Right atrium auricular region (tissue), 2 donors: ENCODE results near the gene MAGI2. TPM values are rescaled to one million over a fixed set of nuclear protein-coding genes. Genes with fewer than 3 reads are reported as not detected.

ENCODE experiments used
- DNase-seq: peaks from one replicate; pipeline ENCODE4 v3.0.0-alpha.2; 2019; ENCODE audit warnings: low spot score
- H3K27ac ChIP-seq, 2 donors: fragments of 200-600 bp; sonication (generic); 1 replicate in 1 of 2; 2 replicates in 1 of 2; pipeline ENCODE4 v1.5.1; 2016 to 2019
- H3K27me3 ChIP-seq, 2 donors: fragments of 200-600 bp; sonication (generic); one replicate each; pipeline versions ENCODE4 v1.5.1 to v1.6.0; 2017 to 2019
- H3K36me3 ChIP-seq: fragments of 200-600 bp; sonication (generic); one replicate; pipeline ENCODE4 v1.5.1; 2016
- H3K4me1 ChIP-seq, 2 donors: fragments of 200-600 bp; sonication (generic); one replicate each; pipeline versions ENCODE4 v1.5.1 to v1.6.0; 2017 to 2019
- H3K4me3 ChIP-seq, 2 donors: fragments of 200-600 bp; sonication (generic); 1 replicate in 1 of 2; 2 replicates in 1 of 2; pipeline ENCODE4 v1.5.1; 2017 to 2019; ENCODE audit warnings: mild to moderate bottlenecking in 1 of 2, moderate library complexity in 1 of 2
- H3K9me3 ChIP-seq, 2 donors: fragments of 200-600 bp; sonication (generic); one replicate each; pipeline ENCODE4 v1.5.1; 2019
- CTCF ChIP-seq, 2 donors: fragments of 200-600 bp; sonication (generic); IDR thresholded peaks; one replicate each; pipeline ENCODE4 v1.5.1; 2019; ENCODE audit warnings: antibody characterized with exemption in 2 of 2
- total RNA-seq, 2 donors: library from RNA; depleted of rRNA; stranded (reverse); fragments of >200 nt; gene quantifications; one replicate each; pipeline ENCODE4 v1.1.0, GENCODE V29; 2016

The MAGI2 gene
- total RNA-seq, 2 donors from 2014 or later: 5.9 to 6.0 TPM

- Histone ChIP-seq H3K36me3 (no peaks in the 10 kb centered on the region), H3K27me3 (no peaks in the 10 kb centered on the region), H3K4me3 (no peak overlapping the region), H3K27ac (no peak overlapping the region), H3K4me1 (no peaks in the 10 kb centered on the region), H3K9me3 (no peaks in the 10 kb centered on the region)
- no peak for TF ChIP-seq CTCF (IDR thresholded peaks at IDR 0.05)
- DNase-seq: no peak
Measured at GRCh38 chr7:78787854-78788253, 665.6 kb downstream of the MAGI2 start.

- Histone ChIP-seq H3K27me3 (no peaks in the 10 kb centered on the region), H3K4me1 (no peaks in the 10 kb centered on the region), H3K27ac (no peak overlapping the region), H3K36me3 (no peaks in the 10 kb centered on the region), H3K9me3 (no peaks in the 10 kb centered on the region), H3K4me3 (no peak overlapping the region)
- no peak for TF ChIP-seq CTCF (IDR thresholded peaks at IDR 0.05)
- DNase-seq: no peak
Measured at GRCh38 chr7:78786055-78786454, 667.4 kb downstream of the MAGI2 start.

- DNase-seq: no peak
- Histone ChIP-seq H3K27me3 (no peaks in the 10 kb centered on the region), H3K4me3 (no peak overlapping the region), H3K9me3 (no peaks in the 10 kb centered on the region), H3K4me1 (no peaks in the 10 kb centered on the region), H3K27ac (no peak overlapping the region), H3K36me3 (no peaks in the 10 kb centered on the region)
- TF ChIP-seq CTCF (IDR thresholded peaks at IDR 0.05): no peak
Measured at GRCh38 chr7:78783179-78783962, 670.1 kb downstream of the MAGI2 start.

GRCh38 chr7:78780560-78780959, 672.9 kb downstream of the MAGI2 start:
- no peaks in the 10 kb centered on the region for H3K4me1 ChIP-seq
- no peaks in the 10 kb centered on the region for H3K27me3 ChIP-seq
- no peaks in the 10 kb centered on the region for H3K36me3 ChIP-seq
- no peaks in the 10 kb centered on the region for H3K9me3 ChIP-seq
- H3K4me3 ChIP-seq: no peak overlapping the region
- no peak for DNase-seq
- TF ChIP-seq CTCF (IDR thresholded peaks at IDR 0.05): no peak
- no peak overlapping the region for H3K27ac ChIP-seq

GRCh38 chr7:78779788-78780187, 673.7 kb downstream of the MAGI2 start:
- Histone ChIP-seq H3K27me3 (no peaks in the 10 kb centered on the region), H3K4me1 (no peaks in the 10 kb centered on the region), H3K9me3 (no peaks in the 10 kb centered on the region), H3K4me3 (no peak overlapping the region), H3K27ac (no peak overlapping the region), H3K36me3 (no peaks in the 10 kb centered on the region)
- TF ChIP-seq CTCF (IDR thresholded peaks at IDR 0.05): no peak
- DNase-seq: no peak

GRCh38 chr7:78777829-78778228, 675.6 kb downstream of the MAGI2 start:
- no peak for TF ChIP-seq CTCF (IDR thresholded peaks at IDR 0.05)
- H3K27ac ChIP-seq: no peak overlapping the region
- no peaks in the 10 kb centered on the region for H3K4me1 ChIP-seq
- no peaks in the 10 kb centered on the region for H3K9me3 ChIP-seq
- H3K4me3 ChIP-seq: no peak overlapping the region
- H3K27me3 ChIP-seq: no peaks in the 10 kb centered on the region
- DNase-seq: no peak
- no peaks in the 10 kb centered on the region for H3K36me3 ChIP-seq
